Astrocyte (in vitro differentiated cells and primary cell): ENCODE data around the gene CD46.

ENCODE experiments used
- EZH2 ChIP-seq: IDR thresholded peaks from 2 replicates; pipeline ENCODE4 v1.6.1; 2012; ENCODE audit warnings: mild to moderate bottlenecking, low read length, inconsistent platforms; ENCODE audit not compliant: insufficient read depth
- TF ChIP-seq, protein P1 (sequence below): IDR thresholded peaks from 2 replicates; pipeline ENCODE4 v1.5.1; 2011; ENCODE audit warnings: low read depth, mild to moderate bottlenecking, inconsistent platforms, low read length, moderate library complexity; ENCODE audit not compliant: insufficient read depth

- TF ChIP-seq, protein P1, sequence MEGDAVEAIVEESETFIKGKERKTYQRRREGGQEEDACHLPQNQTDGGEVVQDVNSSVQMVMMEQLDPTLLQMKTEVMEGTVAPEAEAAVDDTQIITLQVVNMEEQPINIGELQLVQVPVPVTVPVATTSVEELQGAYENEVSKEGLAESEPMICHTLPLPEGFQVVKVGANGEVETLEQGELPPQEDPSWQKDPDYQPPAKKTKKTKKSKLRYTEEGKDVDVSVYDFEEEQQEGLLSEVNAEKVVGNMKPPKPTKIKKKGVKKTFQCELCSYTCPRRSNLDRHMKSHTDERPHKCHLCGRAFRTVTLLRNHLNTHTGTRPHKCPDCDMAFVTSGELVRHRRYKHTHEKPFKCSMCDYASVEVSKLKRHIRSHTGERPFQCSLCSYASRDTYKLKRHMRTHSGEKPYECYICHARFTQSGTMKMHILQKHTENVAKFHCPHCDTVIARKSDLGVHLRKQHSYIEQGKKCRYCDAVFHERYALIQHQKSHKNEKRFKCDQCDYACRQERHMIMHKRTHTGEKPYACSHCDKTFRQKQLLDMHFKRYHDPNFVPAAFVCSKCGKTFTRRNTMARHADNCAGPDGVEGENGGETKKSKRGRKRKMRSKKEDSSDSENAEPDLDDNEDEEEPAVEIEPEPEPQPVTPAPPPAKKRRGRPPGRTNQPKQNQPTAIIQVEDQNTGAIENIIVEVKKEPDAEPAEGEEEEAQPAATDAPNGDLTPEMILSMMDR: no peak
- TF ChIP-seq EZH2: no peak
These were observed 50.0 kb downstream of the CD46 start for GRCh38 chr1:207801819-207802218.
